DMS153 treated with DMSO at 0.1 percent for 48 hours (cell line): Measurements from ENCODE around the gene ARL8A.
"Not testable (repeated sequence)": the region's sequence is repeated elsewhere in the genome, so short reads cannot be mapped to it uniquely, and the experiment has no call there.

Experiments used
- DNase-seq: peaks from one replicate; lab custom pipeline; 2025; ENCODE audit not compliant: unreplicated experiment; lab: John Stamatoyannopoulos, UW

Gene ARL8A

DNA sequence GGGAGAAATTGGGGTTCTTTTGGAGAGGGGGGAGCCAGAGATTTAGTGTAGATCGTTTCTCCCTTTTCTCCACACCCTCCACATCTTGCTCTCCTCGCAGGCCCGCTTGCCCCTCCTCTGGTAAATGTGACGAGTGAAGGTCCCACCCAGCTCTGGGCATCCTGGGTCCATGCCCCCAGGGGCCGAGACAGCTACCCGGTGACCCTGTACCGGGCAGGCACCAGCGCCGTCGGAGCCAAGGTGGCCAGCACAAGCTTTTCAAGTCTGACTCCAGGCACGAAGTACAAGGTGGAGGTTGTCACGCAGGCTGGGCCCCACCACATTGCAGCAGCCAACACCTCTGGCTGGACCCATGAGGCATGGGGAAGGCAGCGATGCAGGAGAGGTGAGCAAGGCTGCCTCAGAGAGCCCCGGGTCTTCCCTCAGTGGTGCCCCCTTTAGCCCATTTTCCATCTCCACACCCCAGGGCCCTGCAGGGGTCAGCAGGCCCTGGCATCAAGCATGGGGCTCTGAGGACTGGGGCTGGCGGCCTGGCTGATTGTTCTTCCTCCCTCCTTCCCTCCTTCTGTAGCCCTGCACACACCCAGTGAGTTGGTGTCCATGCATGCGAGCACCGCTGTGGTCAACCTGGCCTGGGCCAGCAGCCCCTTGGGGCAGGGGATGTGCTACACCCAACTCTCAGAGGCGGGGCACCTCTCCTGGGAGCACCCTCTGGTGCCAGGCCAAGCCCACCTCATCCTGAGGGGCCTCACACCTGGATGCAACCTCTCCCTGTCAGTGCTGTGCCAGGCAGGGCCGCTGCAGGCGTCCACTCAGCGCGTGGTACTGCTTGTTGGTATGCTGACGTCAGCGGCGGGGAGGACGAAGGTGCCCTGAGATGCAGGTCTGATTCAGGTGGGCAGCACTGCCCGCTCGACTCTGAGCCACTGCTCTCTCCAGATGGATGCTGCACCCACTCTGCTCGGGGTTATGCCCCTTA lies 32.7 kb upstream of the ARL8A start:
- DNase-seq, result no peak

DNA sequence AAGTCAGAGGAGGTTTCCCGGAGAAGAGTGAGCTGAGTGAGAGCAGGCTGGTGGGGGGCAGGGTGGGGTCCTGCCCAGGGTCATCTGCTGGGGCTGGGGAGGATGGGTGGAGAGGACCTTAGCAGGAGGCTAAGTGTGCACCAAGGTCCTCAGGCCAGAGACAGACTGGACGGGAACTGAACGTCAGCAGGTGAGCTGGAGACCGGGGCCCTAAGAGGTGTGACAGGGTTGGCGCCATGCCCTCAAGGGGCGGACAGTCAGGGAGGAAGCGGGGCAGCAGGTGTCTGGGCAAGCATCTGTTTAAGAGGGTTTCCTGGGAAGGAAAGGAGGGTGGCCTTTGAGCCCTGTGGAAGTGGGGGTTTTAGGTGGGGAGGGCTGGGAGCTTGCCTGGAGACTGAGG lies 29.5 kb upstream of the ARL8A start:
- DNase-seq, result no peak

DNA sequence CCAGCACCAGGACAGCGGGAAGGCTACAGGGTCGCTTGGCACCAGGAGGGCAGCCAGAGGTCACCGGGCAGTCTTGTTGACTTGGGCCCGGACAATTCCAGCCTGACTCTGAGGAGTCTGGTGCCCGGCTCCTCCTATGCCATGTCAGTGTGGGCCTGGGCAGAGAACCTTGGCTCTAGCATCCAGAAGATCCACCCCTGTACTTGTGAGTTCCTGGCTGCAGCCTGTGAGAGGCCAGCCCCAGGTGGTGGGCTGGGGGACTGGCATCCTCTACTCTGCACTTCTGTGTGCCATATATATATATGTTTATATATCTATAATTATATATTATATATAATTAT lies 27.4 kb upstream of the ARL8A start:
- no peak for DNase-seq

DNA sequence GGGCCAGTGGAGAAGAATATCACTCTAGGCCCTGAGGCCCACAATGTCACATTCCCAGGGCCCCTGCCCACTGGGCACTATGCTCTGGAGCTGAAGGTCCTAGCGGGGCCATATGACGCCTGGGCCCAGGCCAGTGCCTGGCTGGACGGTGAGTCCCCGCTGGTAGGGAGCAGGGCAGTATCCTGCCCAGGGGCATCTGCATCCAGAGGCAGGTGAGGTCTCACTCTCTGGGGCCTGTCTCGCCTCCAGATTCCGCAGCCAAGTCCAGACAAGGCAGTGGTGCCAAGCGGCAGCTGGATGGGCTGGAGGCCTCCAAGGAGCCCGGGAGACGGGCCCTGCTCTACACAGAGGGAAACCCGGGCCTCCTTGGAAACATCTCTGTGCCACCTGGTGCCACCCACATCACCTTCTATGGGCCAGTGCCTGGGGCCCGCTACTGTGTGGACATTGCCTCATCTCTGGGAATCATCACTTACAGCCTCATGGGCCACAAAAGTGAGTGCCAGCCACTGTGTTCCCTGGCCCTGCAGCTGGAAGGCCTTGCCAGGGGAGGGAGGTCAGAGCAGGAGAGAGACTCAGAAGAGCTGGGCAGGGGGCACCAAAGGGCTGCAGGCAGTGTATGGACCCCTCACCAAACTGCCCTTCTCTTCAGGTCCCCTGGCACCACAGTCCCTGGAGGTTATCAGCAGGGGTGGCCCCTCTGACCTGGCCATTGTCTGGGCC lies 26.9 kb upstream of the ARL8A start:
- DNase-seq, result no peak

DNA sequence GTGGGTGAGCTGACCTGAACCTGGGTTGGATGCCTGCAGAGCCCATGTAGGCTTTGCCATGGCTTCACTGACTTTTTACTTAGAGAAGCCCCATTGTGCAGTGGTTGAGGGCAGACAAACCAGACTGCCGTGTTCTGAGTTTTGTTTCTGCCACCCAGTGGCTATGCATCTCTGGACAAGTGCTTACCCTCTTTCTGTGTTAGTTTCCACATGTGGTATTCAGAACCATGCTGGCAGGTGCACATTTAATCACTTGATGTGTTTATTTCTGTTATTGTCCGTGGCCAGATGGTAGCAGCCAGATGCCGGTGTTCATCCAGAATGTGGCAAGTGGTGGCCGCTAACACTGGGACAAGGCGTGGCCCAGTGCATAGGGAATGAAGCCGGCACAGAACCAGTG lies 26.2 kb upstream of the ARL8A start:
- DNase-seq, result no peak

DNA sequence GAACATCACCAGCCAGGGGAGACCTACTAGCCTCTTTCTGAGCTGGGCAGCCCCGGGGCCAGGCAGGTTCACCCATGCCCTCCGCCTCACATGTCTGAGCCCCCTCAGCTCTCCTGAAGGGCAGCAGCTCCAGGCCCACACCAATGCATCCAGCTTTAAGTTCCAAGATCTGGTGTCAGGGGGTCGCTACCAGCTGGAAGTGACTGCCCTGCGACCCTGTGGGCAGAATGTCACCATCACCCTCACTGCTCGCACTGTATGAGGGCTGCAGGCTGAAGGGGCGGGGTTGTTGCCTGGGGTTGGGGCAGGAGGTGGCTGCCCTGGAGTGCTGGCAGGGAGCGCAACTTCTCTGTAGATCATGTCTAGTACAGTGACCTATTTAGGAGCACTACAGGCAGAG lies 24.3 kb upstream of the ARL8A start:
- DNase-seq, result no peak

DNA sequence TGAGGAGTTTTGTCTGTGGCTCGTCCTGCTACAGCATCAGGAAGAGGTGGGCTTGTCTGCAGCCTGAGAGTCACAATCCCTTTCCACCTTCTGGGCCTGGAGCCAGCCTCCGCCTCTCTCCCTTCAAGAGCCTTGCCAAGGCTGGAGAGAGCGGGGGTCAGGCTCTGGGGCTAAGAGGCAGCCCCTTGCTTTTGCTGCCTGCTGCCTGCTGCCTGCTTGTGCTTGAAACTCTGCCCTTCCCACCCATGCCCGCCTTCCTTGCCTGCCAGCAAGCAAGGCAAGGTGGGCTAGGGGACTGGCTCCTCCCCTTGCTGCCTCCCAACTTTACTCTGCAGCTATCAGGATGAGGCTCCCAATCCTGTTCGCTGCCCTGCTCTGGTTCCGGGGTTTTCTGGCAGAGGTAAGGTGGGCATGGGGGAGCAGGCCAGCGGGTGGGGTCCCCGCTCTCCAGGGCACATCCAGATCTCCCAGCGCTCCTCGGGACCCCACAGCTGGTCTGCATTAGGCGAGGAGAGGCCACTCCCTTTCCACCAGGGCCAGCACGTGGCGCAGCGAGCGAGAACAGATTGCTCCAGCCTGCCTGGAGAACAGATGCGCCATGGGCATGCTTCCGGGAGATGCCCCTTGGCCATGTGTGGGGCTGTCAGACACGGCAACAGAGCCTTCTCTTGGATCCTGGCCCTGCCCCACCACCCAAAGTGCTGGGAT lies 23.3 kb upstream of the ARL8A start:
- peak; percentile 13 for DNase-seq

DNA sequence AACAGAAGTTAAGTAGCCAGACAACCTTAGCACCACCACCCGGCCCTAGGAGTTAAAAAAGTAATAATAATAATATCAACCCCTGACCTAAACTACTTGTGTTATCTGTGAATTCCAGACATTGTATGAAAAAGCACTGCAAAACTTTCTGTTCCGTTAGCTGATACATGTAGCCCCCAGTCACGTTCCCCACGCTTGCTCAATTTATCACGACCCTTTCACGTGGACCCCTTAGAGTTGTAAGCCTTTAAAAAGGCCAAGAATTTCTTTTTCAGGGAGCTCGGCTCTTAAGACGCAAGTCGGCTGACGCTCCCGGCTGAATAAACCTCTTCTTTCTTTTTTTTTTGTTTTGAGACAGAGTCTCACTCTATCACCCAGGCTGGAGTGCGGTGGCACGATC lies 22.5 kb upstream of the ARL8A start:
- not testable (repeated sequence) for DNase-seq

DNA sequence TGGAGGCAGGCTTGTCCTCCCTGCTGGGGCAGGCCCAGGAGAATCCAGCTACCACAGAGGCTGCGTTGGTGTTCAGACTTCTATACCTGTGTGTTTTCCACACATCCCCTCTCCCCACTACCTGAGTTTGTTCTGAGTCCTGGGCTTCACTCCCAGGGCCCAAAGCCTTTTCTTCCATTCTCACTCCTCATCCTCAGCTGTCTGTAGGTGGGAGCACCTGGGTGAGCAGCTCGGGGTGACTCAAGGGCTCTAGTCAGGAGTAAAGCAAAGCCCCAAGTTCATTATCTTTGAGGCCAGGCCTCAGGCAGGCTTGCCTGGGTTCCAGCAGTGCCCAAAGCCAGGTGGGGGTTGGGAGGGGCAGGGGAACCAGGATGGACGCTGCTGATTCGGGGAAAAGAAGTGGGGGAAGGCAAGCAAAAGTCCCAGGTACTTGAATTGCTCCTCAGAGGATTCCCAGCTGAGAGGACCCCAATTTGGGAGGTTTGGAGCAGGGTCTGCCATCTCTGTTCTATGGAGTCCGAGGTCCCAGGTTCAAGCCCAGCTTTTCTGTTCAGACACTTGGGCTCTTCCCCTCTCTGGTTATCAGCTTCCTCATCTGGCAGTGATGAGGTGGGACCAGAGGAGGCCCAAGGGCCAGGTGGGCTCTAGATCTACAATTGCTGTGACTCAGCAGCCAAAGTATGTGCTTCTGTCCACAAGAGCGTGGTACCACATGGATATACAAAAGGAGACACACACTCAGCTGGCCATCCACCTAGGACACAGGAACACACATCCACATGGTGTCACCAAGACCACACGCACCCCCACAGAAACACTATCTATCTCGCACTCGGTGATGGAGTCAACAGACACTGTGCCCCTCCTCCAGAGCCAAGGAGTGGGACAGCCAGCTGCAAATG lies 21.7 kb upstream of the ARL8A start:
- DNase-seq, result no peak

DNA sequence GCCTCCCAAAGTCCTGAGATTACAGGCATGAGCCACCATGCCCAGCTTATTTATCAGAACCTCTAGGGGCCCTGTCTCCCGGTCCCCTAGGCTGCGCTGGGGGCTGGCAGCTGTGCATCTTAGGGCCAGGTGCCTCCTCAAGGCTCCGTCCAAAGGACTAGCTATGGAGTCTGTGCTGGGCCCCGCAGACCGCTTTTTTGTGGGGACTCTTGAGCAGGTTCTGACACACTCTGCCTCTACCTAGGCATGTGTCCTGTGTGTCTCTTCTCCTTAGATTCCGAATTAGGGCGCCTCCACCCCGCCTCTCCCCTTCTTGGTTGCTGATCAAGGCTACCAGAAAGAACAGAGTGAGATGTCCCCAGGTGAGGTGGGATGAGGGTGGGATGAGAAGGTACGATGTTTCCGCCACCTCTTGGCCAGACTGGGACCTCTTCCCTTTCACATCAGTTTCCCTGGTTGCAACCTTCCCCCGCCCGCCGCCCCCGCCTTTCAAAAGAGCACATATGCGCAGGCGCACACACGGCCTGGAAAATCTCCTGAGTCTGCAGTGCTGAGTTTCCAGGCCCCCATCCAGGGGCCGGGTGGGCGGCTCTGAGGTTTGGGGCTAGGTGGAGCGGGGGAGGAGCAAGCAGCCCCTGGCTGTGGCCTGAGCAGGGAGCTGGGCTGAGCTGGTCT lies 20.9 kb upstream of the ARL8A start:
- DNase-seq, result no peak

DNA sequence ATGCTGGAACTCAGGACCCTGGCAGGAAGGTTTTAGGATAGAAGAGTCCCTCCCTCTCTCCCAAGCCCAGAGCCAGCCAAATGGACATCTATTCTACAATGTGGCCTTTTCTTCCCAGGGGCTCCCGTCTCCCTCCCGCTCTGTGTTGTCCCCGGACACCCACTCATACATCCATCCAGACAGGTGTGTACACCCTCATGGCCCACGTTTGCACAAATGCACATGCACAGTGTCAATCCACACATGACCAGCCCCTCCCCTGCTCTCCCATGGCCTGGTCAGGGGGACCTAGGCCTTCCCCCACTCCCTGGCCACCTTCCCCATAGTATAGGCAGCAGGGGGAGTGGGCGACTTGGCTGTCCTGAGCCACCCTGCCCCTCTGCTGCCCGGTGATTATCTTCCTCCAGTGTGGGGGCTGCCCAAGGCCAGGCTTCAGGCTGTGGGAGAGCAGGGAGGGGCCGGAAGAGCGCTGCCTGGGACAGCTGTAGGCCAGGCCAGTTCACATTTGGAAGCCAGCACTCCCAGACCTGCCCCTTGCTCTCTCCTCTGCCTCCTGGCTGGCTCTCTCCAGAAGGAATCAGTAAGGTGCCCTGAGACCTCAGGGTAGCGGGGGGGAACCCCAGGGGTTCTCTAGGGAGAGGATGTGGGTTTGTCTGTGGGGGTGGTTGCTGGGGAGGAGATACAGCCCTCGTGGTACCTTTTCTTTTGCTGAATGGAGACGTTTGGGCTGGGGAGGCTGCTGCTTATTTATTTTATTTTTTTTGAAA lies 19.9 kb upstream of the ARL8A start:
- no peak for DNase-seq

DNA sequence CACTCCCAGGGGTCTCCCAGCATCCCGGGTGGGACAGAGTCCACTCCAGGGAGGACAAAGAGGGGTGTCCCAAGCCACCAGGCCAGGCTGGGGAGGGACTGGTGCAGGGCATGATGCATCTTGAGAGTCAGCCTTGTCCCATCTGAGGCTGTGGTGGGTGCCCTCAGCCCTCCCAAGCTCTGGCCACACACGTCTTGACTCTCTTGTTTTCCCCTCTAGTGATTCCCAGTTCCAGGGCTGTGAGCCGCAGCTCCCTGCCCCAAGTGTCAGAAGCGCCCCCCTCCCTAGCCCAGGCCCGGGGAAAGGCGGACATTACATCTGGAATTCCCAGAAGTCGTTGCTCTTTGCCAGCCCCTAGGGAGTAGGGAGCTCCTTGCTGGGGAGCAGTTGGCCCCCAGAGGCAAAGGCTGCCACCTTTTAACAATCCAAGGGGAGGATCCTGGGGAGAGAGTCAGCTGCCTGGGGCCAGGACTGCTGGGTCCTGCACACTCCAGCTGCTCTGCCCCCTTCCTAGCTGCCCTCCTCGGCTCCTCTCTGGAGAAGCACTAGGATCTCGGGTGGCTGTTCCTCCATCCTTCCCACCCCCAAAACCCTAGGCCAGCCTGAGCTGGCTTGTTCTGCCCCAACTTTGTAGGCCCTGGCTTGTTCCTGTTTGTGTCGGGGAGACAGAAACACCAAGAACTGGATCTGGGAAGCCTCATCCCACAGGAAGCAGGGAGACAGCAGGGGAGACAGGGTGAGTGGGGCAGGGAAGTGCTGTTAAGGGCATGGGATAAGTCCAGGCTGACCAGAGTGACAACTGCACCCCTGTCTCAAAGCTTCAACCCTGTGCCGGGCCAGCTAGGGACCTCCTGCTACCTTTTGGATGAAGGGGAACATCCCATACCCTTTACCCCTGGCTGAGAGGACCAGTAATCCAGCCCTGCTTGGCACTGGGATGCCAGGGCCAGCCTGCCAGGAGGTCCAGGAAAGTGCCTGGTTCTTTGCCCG lies 19.0 kb upstream of the ARL8A start:
- no peak for DNase-seq

DNA sequence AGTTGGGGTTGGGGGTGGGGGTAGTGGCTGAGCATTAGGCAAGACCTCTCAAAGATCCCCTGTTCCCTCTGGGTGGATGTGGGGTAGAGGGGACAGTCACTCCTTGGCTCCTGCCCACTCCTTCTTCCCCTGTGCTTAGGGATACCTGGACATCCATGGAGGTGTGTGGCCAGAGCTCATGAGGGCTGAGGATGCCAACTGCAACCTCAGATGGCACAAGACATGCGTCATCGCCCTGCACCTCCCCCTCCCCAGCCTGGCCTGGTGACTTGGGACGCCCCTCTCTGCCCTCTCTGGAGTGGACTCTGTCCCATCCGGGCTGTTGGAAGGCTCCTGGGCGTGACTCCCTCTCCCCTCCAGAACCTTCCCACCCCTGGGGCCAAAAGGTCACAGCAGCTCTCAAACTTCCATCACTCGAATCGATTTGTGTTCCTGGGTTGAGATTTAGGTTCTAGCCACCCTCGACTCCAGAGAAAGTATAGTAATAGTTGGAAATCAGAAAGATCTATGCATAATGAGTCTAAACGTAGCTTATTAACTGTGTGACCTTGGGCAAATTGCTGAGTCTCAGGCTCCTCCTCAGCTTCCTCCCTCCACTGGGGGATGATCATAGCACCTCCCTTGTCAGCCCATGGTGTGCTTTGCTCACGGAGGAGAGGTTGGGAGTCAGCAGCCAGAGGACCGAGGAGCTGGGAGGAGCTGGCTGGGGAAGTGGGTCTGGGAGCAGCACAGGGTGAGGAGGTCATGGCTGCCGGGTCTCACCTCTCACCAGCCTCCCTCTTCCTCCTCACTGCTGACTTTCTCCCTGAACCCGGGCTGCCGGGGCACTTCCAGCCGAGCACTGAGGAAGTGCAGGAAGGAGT lies 18.1 kb upstream of the ARL8A start:
- DNase-seq, result no peak

DNA sequence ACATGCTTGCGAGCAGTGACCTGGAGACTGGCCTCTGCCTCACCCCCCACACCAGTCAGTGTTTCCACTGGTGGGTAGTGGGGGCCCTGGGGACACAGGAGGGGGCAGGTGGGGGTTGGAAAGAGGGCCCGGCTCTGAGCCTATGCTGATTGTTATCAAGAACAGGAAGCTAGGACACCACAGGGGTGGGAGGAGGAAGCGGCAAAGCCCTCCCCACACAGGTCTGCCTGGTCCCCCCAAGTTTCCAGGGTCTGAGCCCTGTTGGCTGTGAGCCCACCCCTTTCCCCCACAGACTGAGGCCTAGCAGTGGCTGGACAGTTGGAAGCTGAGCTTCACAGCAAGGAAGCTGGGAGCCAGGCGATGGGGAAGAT lies 17.5 kb upstream of the ARL8A start:
- DNase-seq, result no peak

DNA sequence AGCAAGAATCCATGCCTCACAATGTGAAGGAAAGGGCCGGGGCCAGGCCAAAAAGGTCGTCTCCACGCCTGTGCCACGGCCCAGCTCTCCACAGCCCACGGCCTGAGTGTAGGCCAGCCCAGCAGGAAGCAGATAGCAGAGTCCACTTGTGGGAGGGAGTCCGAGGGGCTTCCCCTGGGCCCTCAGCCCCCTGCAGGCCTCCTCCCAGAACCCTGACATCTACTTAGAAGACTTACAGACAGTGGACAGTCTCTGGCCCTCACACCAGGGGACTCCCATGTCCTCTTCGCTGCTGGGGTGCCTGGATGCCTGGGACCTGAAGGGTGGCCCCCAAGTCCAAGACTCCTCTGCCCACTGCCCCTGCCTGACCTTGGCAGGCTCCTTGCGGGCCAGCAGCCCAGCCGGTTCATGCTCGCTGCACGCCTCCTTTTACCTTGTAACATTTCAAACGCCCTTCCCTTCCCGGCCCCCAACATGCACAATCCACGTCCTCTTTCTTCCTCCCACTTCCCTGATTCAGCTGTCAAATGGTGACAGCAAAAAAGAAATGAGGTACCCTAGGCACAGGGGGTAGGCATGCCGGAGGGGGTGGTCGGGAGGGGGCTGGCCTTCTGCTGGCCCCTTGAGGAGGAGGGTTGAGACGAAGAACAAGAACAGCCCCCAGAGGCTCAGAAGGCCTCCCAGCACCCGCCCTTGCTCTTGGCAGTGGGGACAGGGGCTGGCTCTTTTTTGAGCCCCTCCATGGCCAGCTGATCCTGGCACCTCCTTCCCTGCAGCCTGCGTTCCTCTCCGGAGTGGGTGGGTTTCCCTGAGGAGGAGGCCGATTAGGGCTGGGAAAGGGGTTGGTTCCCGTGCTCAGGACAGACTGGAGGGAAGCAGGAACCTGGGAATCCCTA lies 16.9 kb upstream of the ARL8A start:
- no peak for DNase-seq

DNA sequence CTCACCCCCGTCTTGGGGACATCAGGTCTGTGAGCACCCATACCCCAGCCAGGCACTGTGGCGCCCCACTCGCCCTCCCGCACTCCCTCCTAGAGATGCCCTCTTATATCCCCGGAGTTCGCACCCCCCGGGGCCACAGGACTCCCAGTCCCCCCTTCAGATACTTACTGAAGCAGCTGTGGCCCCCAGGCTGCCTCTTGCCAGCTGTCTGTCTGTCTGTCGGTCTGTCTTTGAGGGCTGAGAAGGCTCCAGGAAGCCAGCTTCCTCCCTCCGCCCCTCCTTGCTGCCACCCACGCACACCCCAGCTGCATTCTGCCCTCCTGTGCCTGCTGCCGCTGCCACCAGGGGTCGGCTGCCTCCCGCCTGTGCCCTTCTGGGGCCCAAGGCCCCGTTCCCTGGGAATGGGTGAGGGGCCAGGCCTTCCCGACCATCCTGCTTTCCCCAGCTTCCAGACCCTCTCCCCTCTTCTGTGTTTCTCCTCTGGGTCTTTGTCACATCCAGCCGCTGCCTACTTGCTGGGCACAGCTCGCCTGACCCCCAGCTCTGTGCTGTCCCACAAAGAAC lies 15.9 kb upstream of the ARL8A start, which contains the start of gene PTPN7:
PTPN7 (minus strand) TSS at position 226 of the 564 bp plus-strand sequence. CDS start 1,200 bp downstream, outside the sequence.
- no peak for DNase-seq
